Activated naive CD8-positive, alpha-beta T cell treated with anti-CD3 and anti-CD28 coated beads, Interleukin-2, amount 10 ng/mL, durations not matched to agents 7 days and 5 days (primary cell): ENCODE measurements around the gene ADCY9. TPM values are rescaled to one million over a fixed set of nuclear protein-coding genes. Genes with fewer than 3 reads are reported as not detected.
"Not testable (repeated sequence)": the region's sequence is repeated elsewhere in the genome, so short reads cannot be mapped to it uniquely, and the experiment has no call there.

Experiments used
- ATAC-seq: fragments of 150-1000 bp; cut with Tn5 transposase; one replicate; pipeline ENCODE4 v1.10.0; 2021; ENCODE audit warnings: low read depth, moderate library complexity
- POLR2A ChIA-PET: fragments of 350-600 bp; sonication (Branson Sonifier 250); formaldehyde crosslinking; loops from one replicate; lab custom pipeline; 2021; ENCODE audit warnings: antibody characterized with exemption; lab: Charles Lee
- DNase-seq: peaks from one replicate; pipeline ENCODE4 v3.0.0; 2021
- H3K27ac Mint-ChIP-seq: one replicate; pipeline ENCODE4 v1.8.0; 2022; ENCODE audit warnings: mild to moderate bottlenecking, mixed read lengths
- H3K27me3 Mint-ChIP-seq: one replicate; pipeline ENCODE4 v1.8.0; 2022; ENCODE audit warnings: mild to moderate bottlenecking, moderate library complexity, mixed read lengths
- H3K36me3 Mint-ChIP-seq: one replicate; pipeline ENCODE4 v1.8.0; 2021; ENCODE audit warnings: mild to moderate bottlenecking, mixed read lengths
- H3K4me1 Mint-ChIP-seq: one replicate; pipeline ENCODE4 v1.8.0; 2021; ENCODE audit warnings: mixed read lengths
- H3K4me3 Mint-ChIP-seq: one replicate; pipeline ENCODE4 v1.8.0; 2022; ENCODE audit warnings: mild to moderate bottlenecking, moderate library complexity, mixed read lengths
- H3K9me3 Mint-ChIP-seq: one replicate; pipeline ENCODE4 v1.8.0; 2021; ENCODE audit warnings: mixed read lengths
- total RNA-seq, 2 experiments: library from RNA; stranded (reverse); gene quantifications; one replicate each; pipeline ENCODE4 v1.2.3, GENCODE V29; 2021

The ADCY9 gene
- total RNA-seq, 2 experiments from 2014 or later = 9.9 to 10.1 TPM

- ATAC-seq (no peak), DNase-seq (no peak)
- H3K27me3 Mint-ChIP-seq = peaks cover 37% of the 10 kb centered on the region
- H3K27ac Mint-ChIP-seq = no peak overlapping the region
- no peaks in the 10 kb centered on the region for H3K36me3 Mint-ChIP-seq
- no peak overlapping the region for H3K4me3 Mint-ChIP-seq
- POLR2A ChIA-PET = no interaction called here
- H3K4me1 Mint-ChIP-seq = peaks cover 6% of the 10 kb centered on the region
- H3K9me3 Mint-ChIP-seq = no peaks in the 10 kb centered on the region
Measured at GRCh38 chr16:3951861-3952736, 164.1 kb downstream of the ADCY9 start.

GRCh38 chr16:3951380-3951779 lies 164.9 kb downstream of the ADCY9 start:
- POLR2A ChIA-PET, H3K36me3 Mint-ChIP-seq, DNase-seq, H3K4me1 Mint-ChIP-seq, ATAC-seq, H3K27ac Mint-ChIP-seq, H3K9me3 Mint-ChIP-seq, H3K4me3 Mint-ChIP-seq: not testable (repeated sequence)
- H3K27me3 Mint-ChIP-seq = peaks cover 30% of the 10 kb centered on the region

- Mint-ChIP-seq H3K27me3 (peaks cover 24% of the 10 kb centered on the region), H3K36me3 (no peaks in the 10 kb centered on the region), H3K27ac (no peak overlapping the region), H3K4me3 (no peak overlapping the region), H3K4me1 (peaks cover 6% of the 10 kb centered on the region), H3K9me3 (no peaks in the 10 kb centered on the region)
- ATAC-seq = no peak
- POLR2A ChIA-PET = interaction anchor here (0.6 kb wide), 1 partner anchor 252 kb away, joined by 3 read pairs; no protein-coding TSS in a partner anchor
- DNase-seq = no peak
Measured at GRCh38 chr16:3950343-3951193, 165.7 kb downstream of the ADCY9 start.

GRCh38 chr16:3949946-3950342 lies 166.3 kb downstream of the ADCY9 start:
- peaks cover 18% of the 10 kb centered on the region for H3K27me3 Mint-ChIP-seq

GRCh38 chr16:3949287-3949686 lies 167.0 kb downstream of the ADCY9 start:
- Mint-ChIP-seq H3K4me3 (no peak overlapping the region), H3K36me3 (no peaks in the 10 kb centered on the region)
- POLR2A ChIA-PET = no interaction called here

More at GRCh38 chr16:3949946-3950342, 166.3 kb downstream of the ADCY9 start:
- no peak for DNase-seq
- POLR2A ChIA-PET = interaction anchor here (0.6 kb wide), 1 partner anchor 251 kb away, joined by 3 read pairs; no protein-coding TSS in a partner anchor
- no peak overlapping the region for H3K27ac Mint-ChIP-seq
- no peaks in the 10 kb centered on the region for H3K36me3 Mint-ChIP-seq
- no peak overlapping the region for H3K4me3 Mint-ChIP-seq
- peaks cover 6% of the 10 kb centered on the region for H3K4me1 Mint-ChIP-seq
- H3K9me3 Mint-ChIP-seq = no peaks in the 10 kb centered on the region
- ATAC-seq = no peak

GRCh38 chr16:3948378-3948995 lies 167.8 kb downstream of the ADCY9 start:
- no peaks in the 10 kb centered on the region for H3K9me3 Mint-ChIP-seq
- no peak overlapping the region for H3K27ac Mint-ChIP-seq
- H3K36me3 Mint-ChIP-seq = no peaks in the 10 kb centered on the region
- peaks cover 3% of the 10 kb centered on the region for H3K4me1 Mint-ChIP-seq
- no peak overlapping the region for H3K4me3 Mint-ChIP-seq
- no peak for ATAC-seq
- POLR2A ChIA-PET = no interaction called here
- peaks cover 6% of the 10 kb centered on the region for H3K27me3 Mint-ChIP-seq
- no peak for DNase-seq

More at GRCh38 chr16:3949287-3949686, 167.0 kb downstream of the ADCY9 start:
- Mint-ChIP-seq H3K27me3 (peaks cover 11% of the 10 kb centered on the region), H3K27ac (no peak overlapping the region), H3K9me3 (no peaks in the 10 kb centered on the region), H3K4me1 (peaks cover 3% of the 10 kb centered on the region)
- DNase-seq (no peak), ATAC-seq (no peak)

- H3K4me1 Mint-ChIP-seq = peaks cover 3% of the 10 kb centered on the region
- peaks cover 2% of the 10 kb centered on the region for H3K9me3 Mint-ChIP-seq
- DNase-seq = no peak
- ATAC-seq = no peak
- H3K4me3 Mint-ChIP-seq = no peak overlapping the region
- no peaks in the 10 kb centered on the region for H3K36me3 Mint-ChIP-seq
- POLR2A ChIA-PET = no interaction called here
- H3K27ac Mint-ChIP-seq = no peak overlapping the region
- peaks cover 4% of the 10 kb centered on the region for H3K27me3 Mint-ChIP-seq
Measured at GRCh38 chr16:3946604-3947180, 169.6 kb downstream of the ADCY9 start.

GRCh38 chr16:3945751-3946603 lies 170.3 kb downstream of the ADCY9 start:
- POLR2A ChIA-PET = no interaction called here
- H3K4me1 Mint-ChIP-seq = peaks cover 3% of the 10 kb centered on the region
- H3K9me3 Mint-ChIP-seq = peaks cover 2% of the 10 kb centered on the region
- H3K27ac Mint-ChIP-seq = no peak overlapping the region
- no peak for DNase-seq
- H3K4me3 Mint-ChIP-seq = no peak overlapping the region
- ATAC-seq = no peak
- peaks cover 4% of the 10 kb centered on the region for H3K27me3 Mint-ChIP-seq
- no peaks in the 10 kb centered on the region for H3K36me3 Mint-ChIP-seq

DNA sequence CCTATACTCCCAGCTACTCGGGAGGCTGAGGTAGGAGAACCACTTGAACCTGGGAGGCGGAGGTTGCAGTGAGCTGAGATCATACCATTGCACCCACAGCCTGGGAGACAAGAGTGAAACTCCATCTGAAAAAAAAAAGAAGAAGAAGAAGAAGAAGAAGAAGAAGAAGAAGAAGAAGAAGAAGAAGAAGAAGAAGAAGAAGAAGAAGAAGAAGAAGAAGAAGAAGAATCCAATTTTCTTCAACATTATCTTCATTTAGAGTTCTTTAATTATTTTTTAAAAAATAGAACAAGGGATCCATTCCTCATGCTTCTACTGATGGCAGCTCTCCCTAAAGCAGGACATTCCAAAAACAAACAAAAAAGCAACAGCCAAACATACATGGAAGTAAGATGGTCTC lies 171.8 kb downstream of the ADCY9 start:
- H3K4me3 Mint-ChIP-seq, H3K9me3 Mint-ChIP-seq, DNase-seq, H3K27ac Mint-ChIP-seq, ATAC-seq, H3K27me3 Mint-ChIP-seq, POLR2A ChIA-PET, H3K36me3 Mint-ChIP-seq, H3K4me1 Mint-ChIP-seq: not testable (repeated sequence)

- not testable (repeated sequence) for H3K4me1 Mint-ChIP-seq, H3K4me3 Mint-ChIP-seq, H3K27ac Mint-ChIP-seq, DNase-seq, ATAC-seq, H3K9me3 Mint-ChIP-seq, H3K27me3 Mint-ChIP-seq, H3K36me3 Mint-ChIP-seq
- POLR2A ChIA-PET = interaction anchor here (0.5 kb wide), 1 partner anchor 301 kb away, joined by 4 read pairs; no protein-coding TSS in a partner anchor
Measured at GRCh38 chr16:3942146-3942545, 174.1 kb downstream of the ADCY9 start.

GRCh38 chr16:3938843-3939624 lies 177.2 kb downstream of the ADCY9 start:
- Mint-ChIP-seq H3K9me3 (peaks cover 2% of the 10 kb centered on the region), H3K27me3 (peaks cover 2% of the 10 kb centered on the region), H3K4me1 (no peaks in the 10 kb centered on the region), H3K36me3 (no peaks in the 10 kb centered on the region), H3K27ac (no peak overlapping the region), H3K4me3 (peak overlapping the region; percentile 9)
- DNase-seq (peak; percentile 83), ATAC-seq (peak; percentile 83)
- POLR2A ChIA-PET = interaction anchor here (1.0 kb wide), 1 partner anchor 315 kb away, joined by 3 read pairs; no protein-coding TSS in a partner anchor
